A673 (cell line): Measurements from ENCODE around the gene CCN6.

Source experiments
- EZH2 ChIP-seq: fragments of 200-600 bp; sonication (generic); IDR thresholded peaks from 2 replicates; pipeline ENCODE4 v1.6.1; 2017; ENCODE audit warnings: borderline replicate concordance, low read depth, mild to moderate bottlenecking, mixed read lengths, antibody characterized with exemption, low read length; ENCODE audit not compliant: poor library complexity, severe bottlenecking
- TF ChIP-seq, protein P1 (sequence below): fragments of 300-800, 200-600 bp; sonication (generic); conservative IDR thresholded peaks from 2 replicates; pipeline ENCODE4 v1.5.1; 2017; ENCODE audit warnings: low read depth, mild to moderate bottlenecking, antibody characterized with exemption, low read length, moderate library complexity, mixed read lengths

DNA sequence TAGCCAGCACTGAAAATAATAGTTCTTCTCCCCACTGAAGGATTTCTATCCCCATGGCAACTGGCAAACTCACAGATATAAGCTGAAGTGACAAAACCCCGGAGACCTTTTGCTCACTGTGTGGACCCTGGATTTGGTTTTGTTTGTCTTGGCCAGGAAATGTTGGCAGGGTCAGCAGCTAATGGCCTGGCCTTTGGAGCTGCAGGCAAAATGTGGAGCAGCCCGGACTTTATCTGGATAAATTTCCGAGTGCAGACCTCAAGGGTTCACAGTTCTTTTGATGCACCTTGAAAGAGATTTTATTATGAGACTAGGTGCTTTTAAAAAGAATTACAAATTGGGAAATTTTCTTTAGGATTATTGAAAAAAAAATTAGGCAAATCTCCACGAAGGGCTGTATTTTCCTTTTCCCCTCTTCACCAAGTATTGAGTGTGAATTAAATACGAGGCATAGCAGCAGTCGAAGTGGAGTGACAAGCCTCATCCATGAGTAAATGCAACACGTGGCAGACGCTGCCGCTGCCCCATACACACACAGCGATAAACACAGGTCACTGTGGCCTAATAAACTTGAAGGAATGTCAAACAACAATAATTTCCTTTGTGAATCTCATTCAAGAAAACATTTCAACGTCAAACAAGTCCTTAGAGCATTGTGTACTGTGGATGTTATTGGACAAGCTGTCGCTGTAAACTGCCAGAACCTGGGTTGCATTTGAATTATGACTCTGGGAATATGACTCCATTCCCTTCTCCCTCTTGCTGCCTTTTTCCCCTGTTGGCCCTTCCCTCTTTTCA is 35.1 kb upstream of the CCN6 start:
- TF ChIP-seq, protein P1, sequence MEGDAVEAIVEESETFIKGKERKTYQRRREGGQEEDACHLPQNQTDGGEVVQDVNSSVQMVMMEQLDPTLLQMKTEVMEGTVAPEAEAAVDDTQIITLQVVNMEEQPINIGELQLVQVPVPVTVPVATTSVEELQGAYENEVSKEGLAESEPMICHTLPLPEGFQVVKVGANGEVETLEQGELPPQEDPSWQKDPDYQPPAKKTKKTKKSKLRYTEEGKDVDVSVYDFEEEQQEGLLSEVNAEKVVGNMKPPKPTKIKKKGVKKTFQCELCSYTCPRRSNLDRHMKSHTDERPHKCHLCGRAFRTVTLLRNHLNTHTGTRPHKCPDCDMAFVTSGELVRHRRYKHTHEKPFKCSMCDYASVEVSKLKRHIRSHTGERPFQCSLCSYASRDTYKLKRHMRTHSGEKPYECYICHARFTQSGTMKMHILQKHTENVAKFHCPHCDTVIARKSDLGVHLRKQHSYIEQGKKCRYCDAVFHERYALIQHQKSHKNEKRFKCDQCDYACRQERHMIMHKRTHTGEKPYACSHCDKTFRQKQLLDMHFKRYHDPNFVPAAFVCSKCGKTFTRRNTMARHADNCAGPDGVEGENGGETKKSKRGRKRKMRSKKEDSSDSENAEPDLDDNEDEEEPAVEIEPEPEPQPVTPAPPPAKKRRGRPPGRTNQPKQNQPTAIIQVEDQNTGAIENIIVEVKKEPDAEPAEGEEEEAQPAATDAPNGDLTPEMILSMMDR: no peak
- no peak for TF ChIP-seq EZH2
